Heart left ventricle (tissue), 16 donors: ENCODE data around the gene FZD8. TPM values are rescaled to one million over a fixed set of nuclear protein-coding genes. Genes with fewer than 3 reads are reported as not detected.

Experiments used
- ATAC-seq, 4 donors: fragments of 200-7000 bp; cut with Tn5 transposase; one replicate each; pipeline ENCODE4 v1.9.1; 2020 to 2022; ENCODE audit warnings: moderate library complexity in 4 of 4, mild to moderate bottlenecking in 3 of 4, moderate number of reproducible peaks in 1 of 4
- DNase-seq, 5 donors: peaks; one replicate each; pipeline ENCODE4 v3.0.0-alpha.2; 2020
- H3K27ac ChIP-seq, 12 donors: fragments of 200-600 bp; sonication (generic) in 4 of 12; one replicate each; pipeline versions ENCODE4 v1.5.0 to v1.8.0; 2016 to 2022; ENCODE audit warnings: mild to moderate bottlenecking in 2 of 12
- H3K27me3 ChIP-seq, 9 donors: fragments of 200-600 bp; sonication (generic) in 2 of 9; one replicate each; pipeline versions ENCODE4 v1.5.1 to v1.8.0; 2016 to 2022; ENCODE audit warnings: mild to moderate bottlenecking in 3 of 9
- H3K36me3 ChIP-seq, 9 donors: fragments of 200-600 bp; sonication (generic) in 2 of 9; one replicate each; pipeline versions ENCODE4 v1.5.0 to v1.8.0; 2018 to 2022; ENCODE audit warnings: mild to moderate bottlenecking in 2 of 9
- H3K4me1 ChIP-seq, 12 donors: fragments of 200-600 bp; sonication (generic) in 4 of 12; one replicate each; pipeline versions ENCODE4 v1.5.0 to v1.8.0; 2016 to 2022; ENCODE audit warnings: mild to moderate bottlenecking in 3 of 12
- H3K4me3 ChIP-seq, 12 donors: fragments of 200-600 bp; sonication (generic) in 4 of 12; one replicate each; pipeline versions ENCODE4 v1.5.0 to v1.8.0; 2017 to 2022; ENCODE audit warnings: mild to moderate bottlenecking in 9 of 12, moderate library complexity in 4 of 12
- H3K9me3 ChIP-seq, 12 donors: fragments of 200-600 bp; sonication (generic) in 4 of 12; one replicate each; pipeline versions ENCODE4 v1.5.0 to v1.8.0; 2016 to 2022; ENCODE audit warnings: mild to moderate bottlenecking in 1 of 12
- CTCF ChIP-seq, 12 donors: fragments of 200-600 bp; sonication (generic) in 4 of 12; IDR thresholded peaks; one replicate each; pipeline versions ENCODE4 v1.5.0 to v1.8.0; 2018 to 2022; ENCODE audit warnings: antibody characterized with exemption in 12 of 12, mild to moderate bottlenecking in 5 of 12
- POLR2A ChIP-seq, 2 donors: fragments of 450-650 bp; IDR thresholded peaks; one replicate each; pipeline ENCODE4 v1.6.1; 2017; ENCODE audit warnings: antibody characterized with exemption in 2 of 2, mild to moderate bottlenecking in 2 of 2, moderate library complexity in 2 of 2
- WGBS, 4 donors: extraction: QIAGEN DNeasy Blood & Tissue Kit in 2 of 4; methylation state at CpG; one replicate each; pipeline versions ENCODE4 v1.1.5 to v1.1.7; 2013 to 2018; 5-methylcytosine and 5-hydroxymethylcytosine counted together
- intact Hi-C, 10 donors: fragments of 100-400 bp; cut with DNase I; formaldehyde crosslinking; loops; one replicate each; pipeline versions ENCODE4 v1.11.1 to v1.14.2; 2022
- polyA plus RNA-seq, 2 donors: library from polyadenylated mRNA; stranded (reverse); fragments of 200-250 nt; gene quantifications; one replicate each; pipeline ENCODE4 v1.2.3, GENCODE V29; 2013
- total RNA-seq, 9 donors: library from RNA; depleted of rRNA in 2 of 9; stranded (reverse); fragments of >200 nt in 2 of 9; fragmentation: NEBNext Ultra II Directional in 3 of 9; extraction: Animal tissue kit (Norgen Biotek cat#: 25700) in 3 of 9; gene quantifications; one replicate each; pipeline versions ENCODE4 v1.1.0 to v1.2.4, GENCODE V29; 2016 to 2023
- donor health status: ischemic (EF 13 %, LVEDD 7.1; RV severe dilation, severe dysfunction).
- donor health status: healthy with polysubstance abuse.
- donor health status: DM: no; HTN: yes; CAD: no.
- donor health status: DM: no; HTN: no; CAD: no.
- donor health status: ischemic (EF 25% LVEDD 6.9; RV normal size, moderate dysfunction).
- donor health status: ischemic (EF 25% LVEDD 5.7; RV mildly dilated, moderate dysfunction).
- donor health status: healthy.
- donor health status: DM: yes; HTN: yes; CAD: no.
- donor health status: ischemic (EF 35%, LVEDD 5.7; RV mildly dilated, moderate dysfunction).
- donor health status: nonischemic (EF 11% LVEDD 7.7; RV severe dilation, severe dysfunction).
- donor health status: DM: yes; HTN: yes; CAD: no.
- donor health status: PGD.
- donor health status: ischemic (EF 29% LVEDD 5.4; RV normal size, mild dysfunction).
- donor health status: nonischemic (EF 23%, LVEDD 6.1; RV moderate dilation, normal function).

The FZD8 gene
- total and polyA plus RNA-seq, 11 donors: 1.9 to 17.1 (median 7.8) TPM

DNA sequence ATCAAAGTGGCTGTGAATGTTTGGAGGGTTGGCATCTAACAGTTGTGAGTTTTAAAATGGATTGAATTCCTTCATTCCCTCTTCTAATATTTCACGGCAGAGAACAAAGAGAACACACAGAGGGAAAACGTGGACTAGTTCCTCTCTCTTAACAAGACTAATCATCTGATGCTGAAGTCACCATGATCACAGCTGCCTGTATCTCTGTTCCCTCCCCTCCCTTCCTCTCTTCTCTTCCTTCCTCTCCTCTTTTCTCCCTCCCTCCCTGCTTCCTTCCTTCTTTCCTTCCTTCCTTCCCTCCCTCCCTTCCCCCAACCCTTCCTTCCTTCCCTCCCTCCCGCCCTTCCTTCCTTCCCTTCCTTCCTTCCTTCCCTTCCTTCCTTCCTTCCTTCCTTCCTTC is 47.0 kb downstream of the FZD8 start:
- H3K4me3 ChIP-seq: no peak overlapping the region
- no peak for ATAC-seq
- H3K9me3 ChIP-seq: peaks cover 0 to 5% (median 0%) of the 10 kb centered on the region in 12 donors
- peaks cover 0 to 5% (median 0%) of the 10 kb centered on the region in 9 donors for H3K27me3 ChIP-seq
- H3K36me3 ChIP-seq: no peaks in the 10 kb centered on the region
- no peak for DNase-seq
- H3K27ac ChIP-seq: no peak overlapping the region
- TF ChIP-seq POLR2A (IDR thresholded peaks at IDR 0.05) (no peak), CTCF (IDR thresholded peaks at IDR 0.05) (no peak)
- intact Hi-C loops: loop anchor here in 7 of 10 donors (5.0 to 10.0 kb wide), 4 partner anchors 350 to 480 kb away; no protein-coding TSS in a partner anchor
- 46 to 56% (median 50%) methylated on average over 3 of the region's 3 CpGs for WGBS, 4 donors
- no peaks in the 10 kb centered on the region for H3K4me1 ChIP-seq

- H3K36me3 ChIP-seq: no peaks in the 10 kb centered on the region
- TF ChIP-seq POLR2A (IDR thresholded peaks at IDR 0.05) (no peak), CTCF (IDR thresholded peaks at IDR 0.05) (no peak)
- no peaks in the 10 kb centered on the region for H3K4me1 ChIP-seq
- H3K27me3 ChIP-seq: peaks cover 0 to 5% (median 0%) of the 10 kb centered on the region in 9 donors
- no peak overlapping the region for H3K4me3 ChIP-seq
- 74 to 77% (median 75%) methylated on average over 14 of the region's 14 CpGs for WGBS, 4 donors
- H3K27ac ChIP-seq: no peak overlapping the region
- peaks cover 0 to 5% (median 0%) of the 10 kb centered on the region in 12 donors for H3K9me3 ChIP-seq
- no peak for DNase-seq
- intact Hi-C loops: loop anchor here in 7 of 10 donors (5.0 to 10.0 kb wide), 4 partner anchors 350 to 480 kb away; no protein-coding TSS in a partner anchor
- ATAC-seq: no peak
These were observed 47.7 kb downstream of the FZD8 start for GRCh38 chr10:35594115-35595079.

DNA sequence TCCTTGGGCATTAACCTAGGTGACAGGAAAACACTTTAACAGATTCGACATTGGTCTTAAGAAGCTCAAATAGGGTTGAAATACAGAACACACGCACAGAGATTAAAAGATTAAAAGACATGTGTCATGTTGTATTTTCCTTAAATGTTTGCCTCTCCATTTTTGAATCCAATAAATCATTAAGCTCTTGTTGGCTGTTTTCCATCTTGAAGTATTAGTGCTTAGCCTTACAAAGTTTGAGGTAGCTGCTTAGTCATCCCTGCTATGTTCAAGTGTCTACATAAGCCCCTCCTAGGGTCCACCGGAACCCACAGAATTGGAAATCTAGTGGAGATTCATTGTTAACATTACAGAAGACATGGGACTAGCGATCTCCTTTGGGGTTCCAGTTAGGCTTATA is 49.7 kb downstream of the FZD8 start:
- H3K27ac ChIP-seq: no peak overlapping the region

More for the DNA sequence above, 49.7 kb downstream of the FZD8 start:
- H3K9me3 ChIP-seq: peaks cover 0 to 5% (median 0%) of the 10 kb centered on the region in 12 donors
- no peak overlapping the region for H3K4me3 ChIP-seq
- intact Hi-C loops: loop anchor here in 4 of 10 donors (10.0 kb wide), 2 partner anchors 348 to 478 kb away; no protein-coding TSS in a partner anchor
- TF ChIP-seq POLR2A (IDR thresholded peaks at IDR 0.05) (no peak), CTCF (IDR thresholded peaks at IDR 0.05) (no peak)
- DNase-seq: no peak
- H3K27me3 ChIP-seq: peaks cover 0 to 5% (median 0%) of the 10 kb centered on the region in 9 donors
- no peak for ATAC-seq
- H3K36me3 ChIP-seq: no peaks in the 10 kb centered on the region
- 94 to 99% (median 95%) methylated on average over 4 of the region's 4 CpGs for WGBS, 4 donors
- H3K4me1 ChIP-seq: no peaks in the 10 kb centered on the region
